ENCODE measurements around the gene MRPL22. TPM values are rescaled to one million over a fixed set of nuclear protein-coding genes. Genes with fewer than 3 reads are reported as not detected.
"Not testable (repeated sequence)": the region's sequence is repeated elsewhere in the genome, so short reads cannot be mapped to it uniquely, and the experiment has no call there.

The MRPL22 gene
- total and polyA plus RNA-seq, 9 donors, result 29.0 to 39.6 (median 34.9) TPM

- not testable (repeated sequence) for DNase-seq; H3K27ac ChIP-seq (ENCODE audit: low read length); H3K9me3 ChIP-seq (replicated peaks; ENCODE audit: control insufficient read depth, low read depth, low read length); H3K4me3 ChIP-seq (ENCODE audit: low read length); H3K27me3 ChIP-seq (ENCODE audit: control insufficient read depth, insufficient read depth, low read length); H3K4me1 ChIP-seq (ENCODE audit: control insufficient read depth, insufficient read depth, low read length); H3K36me3 ChIP-seq (ENCODE audit: control insufficient read depth, insufficient read depth, low read length)
- WGBS (ENCODE audit: insufficient coverage), result no CpG with 5 or more reads among the region's 2 CpGs
Observed at GRCh38 chr5:154978294-154978693, 37.4 kb downstream of the MRPL22 start.

GRCh38 chr5:154984946-154985516 lies 44.2 kb downstream of the MRPL22 start:
- no peak overlapping the region for H3K4me3 ChIP-seq (ENCODE audit: low read length)
- WGBS (ENCODE audit: insufficient coverage), result 29% methylated on average over 2 of the region's 8 CpGs

GRCh38 chr5:154986151-154986550 lies 45.3 kb downstream of the MRPL22 start:
- Histone ChIP-seq H3K27ac (ENCODE audit: low read length) (no peak overlapping the region), H3K4me1 (ENCODE audit: control insufficient read depth, insufficient read depth, low read length) (no peaks in the 10 kb centered on the region), H3K9me3 (replicated peaks; ENCODE audit: control insufficient read depth, low read depth, low read length) (no peaks in the 10 kb centered on the region), H3K36me3 (ENCODE audit: control insufficient read depth, insufficient read depth, low read length) (no peaks in the 10 kb centered on the region), H3K4me3 (ENCODE audit: low read length) (no peak overlapping the region), H3K27me3 (ENCODE audit: control insufficient read depth, insufficient read depth, low read length) (no peaks in the 10 kb centered on the region)
- peak; percentile 15 for DNase-seq
- no CpG with 5 or more reads among the region's 4 CpGs for WGBS (ENCODE audit: insufficient coverage)

More at GRCh38 chr5:154984946-154985516, 44.2 kb downstream of the MRPL22 start:
- Histone ChIP-seq H3K36me3 (ENCODE audit: control insufficient read depth, insufficient read depth, low read length) (no peaks in the 10 kb centered on the region), H3K27ac (ENCODE audit: low read length) (no peak overlapping the region), H3K9me3 (replicated peaks; ENCODE audit: control insufficient read depth, low read depth, low read length) (no peaks in the 10 kb centered on the region), H3K4me1 (ENCODE audit: control insufficient read depth, insufficient read depth, low read length) (no peaks in the 10 kb centered on the region), H3K27me3 (ENCODE audit: control insufficient read depth, insufficient read depth, low read length) (no peaks in the 10 kb centered on the region)
- no peak for DNase-seq

GRCh38 chr5:154989626-154990025 lies 48.8 kb downstream of the MRPL22 start:
- Histone ChIP-seq H3K9me3 (replicated peaks; ENCODE audit: control insufficient read depth, low read depth, low read length) (no peaks in the 10 kb centered on the region), H3K4me3 (ENCODE audit: low read length) (no peak overlapping the region), H3K4me1 (ENCODE audit: control insufficient read depth, insufficient read depth, low read length) (no peaks in the 10 kb centered on the region), H3K27me3 (ENCODE audit: control insufficient read depth, insufficient read depth, low read length) (no peaks in the 10 kb centered on the region), H3K27ac (ENCODE audit: low read length) (no peak overlapping the region), H3K36me3 (ENCODE audit: control insufficient read depth, insufficient read depth, low read length) (no peaks in the 10 kb centered on the region)
- WGBS (ENCODE audit: insufficient coverage), result 33% methylated on average over 2 of the region's 2 CpGs
- no peak for DNase-seq

GRCh38 chr5:154993461-154993860 lies 52.6 kb downstream of the MRPL22 start:
- H3K9me3 ChIP-seq (replicated peaks; ENCODE audit: control insufficient read depth, low read depth, low read length), result no peaks in the 10 kb centered on the region
- H3K36me3 ChIP-seq (ENCODE audit: control insufficient read depth, insufficient read depth, low read length), result no peaks in the 10 kb centered on the region
- H3K27ac ChIP-seq (ENCODE audit: low read length), result no peak overlapping the region
- WGBS (ENCODE audit: insufficient coverage), result no CpG with 5 or more reads among the region's 2 CpGs
- no peak for DNase-seq
- H3K4me3 ChIP-seq (ENCODE audit: low read length), result no peak overlapping the region
- no peaks in the 10 kb centered on the region for H3K27me3 ChIP-seq (ENCODE audit: control insufficient read depth, insufficient read depth, low read length)
- no peaks in the 10 kb centered on the region for H3K4me1 ChIP-seq (ENCODE audit: control insufficient read depth, insufficient read depth, low read length)

- Histone ChIP-seq H3K9me3 (replicated peaks; ENCODE audit: control insufficient read depth, low read depth, low read length) (no peaks in the 10 kb centered on the region), H3K27me3 (ENCODE audit: control insufficient read depth, insufficient read depth, low read length) (no peaks in the 10 kb centered on the region), H3K27ac (ENCODE audit: low read length) (no peak overlapping the region), H3K4me1 (ENCODE audit: control insufficient read depth, insufficient read depth, low read length) (no peaks in the 10 kb centered on the region), H3K4me3 (ENCODE audit: low read length) (no peak overlapping the region), H3K36me3 (ENCODE audit: control insufficient read depth, insufficient read depth, low read length) (no peaks in the 10 kb centered on the region)
- WGBS (ENCODE audit: insufficient coverage), result 40% methylated on average over 1 of the region's 4 CpGs
- no peak for DNase-seq
Observed at GRCh38 chr5:154995679-154996078, 54.8 kb downstream of the MRPL22 start.

GRCh38 chr5:154997746-154998145 lies 56.9 kb downstream of the MRPL22 start:
- H3K9me3 ChIP-seq (replicated peaks; ENCODE audit: control insufficient read depth, low read depth, low read length), result no peaks in the 10 kb centered on the region
- H3K36me3 ChIP-seq (ENCODE audit: control insufficient read depth, insufficient read depth, low read length), result no peaks in the 10 kb centered on the region
- H3K27me3 ChIP-seq (ENCODE audit: control insufficient read depth, insufficient read depth, low read length), result no peaks in the 10 kb centered on the region
- no peak overlapping the region for H3K27ac ChIP-seq (ENCODE audit: low read length)
- WGBS (ENCODE audit: insufficient coverage), result no CpG with 5 or more reads among the region's 5 CpGs
- H3K4me1 ChIP-seq (ENCODE audit: control insufficient read depth, insufficient read depth, low read length), result no peaks in the 10 kb centered on the region
- H3K4me3 ChIP-seq (ENCODE audit: low read length), result no peak overlapping the region
- DNase-seq, result no peak

GRCh38 chr5:154999865-155000264 lies 59.0 kb downstream of the MRPL22 start:
- H3K4me1 ChIP-seq (ENCODE audit: control insufficient read depth, insufficient read depth, low read length), result no peaks in the 10 kb centered on the region
- H3K9me3 ChIP-seq (replicated peaks; ENCODE audit: control insufficient read depth, low read depth, low read length), result no peaks in the 10 kb centered on the region
- H3K27ac ChIP-seq (ENCODE audit: low read length), result no peak overlapping the region
- no peaks in the 10 kb centered on the region for H3K27me3 ChIP-seq (ENCODE audit: control insufficient read depth, insufficient read depth, low read length)
- H3K36me3 ChIP-seq (ENCODE audit: control insufficient read depth, insufficient read depth, low read length), result no peaks in the 10 kb centered on the region
- no peak for DNase-seq
- no peak overlapping the region for H3K4me3 ChIP-seq (ENCODE audit: low read length)
- 90% methylated on average over 2 of the region's 5 CpGs for WGBS (ENCODE audit: insufficient coverage)

- no peaks in the 10 kb centered on the region for H3K36me3 ChIP-seq (ENCODE audit: control insufficient read depth, insufficient read depth, low read length)
- WGBS (ENCODE audit: insufficient coverage), result 100% methylated on average over 2 of the region's 4 CpGs
- H3K27ac ChIP-seq (ENCODE audit: low read length), result no peak overlapping the region
- DNase-seq, result no peak
- no peaks in the 10 kb centered on the region for H3K4me1 ChIP-seq (ENCODE audit: control insufficient read depth, insufficient read depth, low read length)
- no peak overlapping the region for H3K4me3 ChIP-seq (ENCODE audit: low read length)
- no peaks in the 10 kb centered on the region for H3K9me3 ChIP-seq (replicated peaks; ENCODE audit: control insufficient read depth, low read depth, low read length)
- no peaks in the 10 kb centered on the region for H3K27me3 ChIP-seq (ENCODE audit: control insufficient read depth, insufficient read depth, low read length)
Observed at GRCh38 chr5:155001523-155001922, 60.6 kb downstream of the MRPL22 start.

GRCh38 chr5:155002722-155003121 lies 61.8 kb downstream of the MRPL22 start:
- H3K36me3 ChIP-seq (ENCODE audit: control insufficient read depth, insufficient read depth, low read length); H3K4me1 ChIP-seq (ENCODE audit: control insufficient read depth, insufficient read depth, low read length); H3K27me3 ChIP-seq (ENCODE audit: control insufficient read depth, insufficient read depth, low read length); DNase-seq; H3K9me3 ChIP-seq (replicated peaks; ENCODE audit: control insufficient read depth, low read depth, low read length); H3K4me3 ChIP-seq (ENCODE audit: low read length); H3K27ac ChIP-seq (ENCODE audit: low read length): not testable (repeated sequence)
- WGBS (ENCODE audit: insufficient coverage), result 78% methylated on average over 1 of the region's 4 CpGs

GRCh38 chr5:155004138-155004744 lies 63.4 kb downstream of the MRPL22 start:
- no peaks in the 10 kb centered on the region for H3K27me3 ChIP-seq (ENCODE audit: control insufficient read depth, insufficient read depth, low read length)
- no peak overlapping the region for H3K4me3 ChIP-seq (ENCODE audit: low read length)
- no peak overlapping the region for H3K27ac ChIP-seq (ENCODE audit: low read length)
- H3K4me1 ChIP-seq (ENCODE audit: control insufficient read depth, insufficient read depth, low read length), result no peaks in the 10 kb centered on the region
- no peaks in the 10 kb centered on the region for H3K36me3 ChIP-seq (ENCODE audit: control insufficient read depth, insufficient read depth, low read length)
- 84% methylated on average over 11 of the region's 11 CpGs for WGBS (ENCODE audit: insufficient coverage)
- no peaks in the 10 kb centered on the region for H3K9me3 ChIP-seq (replicated peaks; ENCODE audit: control insufficient read depth, low read depth, low read length)
- DNase-seq, result no peak

Measured in muscle of leg (tissue), 11 donors.